HG03457 (cell line): ENCODE measurements around the gene ABLIM1.

Experiments used
- ATAC-seq: cut with Tn5 transposase; IDR thresholded peaks from one replicate; pipeline ENCODE4 v1.9.1; 2021; ENCODE audit warnings: moderate number of reproducible peaks; ENCODE audit not compliant: unreplicated experiment

ABLIM1 gene

GRCh38 chr10:114680543-114681117 is 22.6 kb upstream of the ABLIM1 start:
- no peak for ATAC-seq

DNA sequence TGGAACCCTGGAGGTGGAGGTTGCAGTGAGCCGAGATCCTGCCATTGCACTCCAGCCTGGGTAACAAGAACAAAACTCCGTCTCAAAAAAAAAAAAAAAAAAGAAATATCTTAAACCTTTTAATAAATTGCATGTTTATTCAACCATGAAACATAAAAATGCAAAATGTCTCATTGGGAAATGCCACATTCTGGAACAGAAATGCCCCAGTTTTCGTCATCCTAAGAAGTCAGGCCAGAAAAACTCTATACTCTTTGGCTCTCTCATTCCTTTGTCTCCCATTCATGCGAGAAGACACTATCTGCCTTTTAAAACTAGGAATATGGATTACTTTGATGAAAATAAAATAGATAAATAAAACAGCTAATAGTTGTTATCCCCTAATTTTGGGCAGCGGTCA is 21.5 kb upstream of the ABLIM1 start:
- no peak for ATAC-seq

DNA sequence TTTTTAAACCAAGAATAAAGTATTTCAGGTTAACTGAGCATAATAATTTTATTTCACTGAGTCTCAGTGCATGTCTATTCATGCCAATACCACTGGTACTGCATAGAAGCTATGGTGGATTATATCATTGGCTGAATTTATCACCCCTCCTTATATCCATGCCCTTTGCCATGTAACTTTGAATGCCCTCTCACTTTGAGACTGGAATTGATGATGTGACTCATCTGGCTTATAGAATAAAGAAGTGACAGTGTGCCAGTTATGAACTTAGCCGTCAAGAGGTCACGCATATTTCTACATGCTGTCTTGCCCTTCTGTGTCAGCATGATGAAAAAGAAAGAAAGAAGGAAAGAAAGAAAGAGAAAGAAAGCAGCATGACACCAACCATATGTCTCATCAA is 20.7 kb upstream of the ABLIM1 start:
- ATAC-seq = no peak

DNA sequence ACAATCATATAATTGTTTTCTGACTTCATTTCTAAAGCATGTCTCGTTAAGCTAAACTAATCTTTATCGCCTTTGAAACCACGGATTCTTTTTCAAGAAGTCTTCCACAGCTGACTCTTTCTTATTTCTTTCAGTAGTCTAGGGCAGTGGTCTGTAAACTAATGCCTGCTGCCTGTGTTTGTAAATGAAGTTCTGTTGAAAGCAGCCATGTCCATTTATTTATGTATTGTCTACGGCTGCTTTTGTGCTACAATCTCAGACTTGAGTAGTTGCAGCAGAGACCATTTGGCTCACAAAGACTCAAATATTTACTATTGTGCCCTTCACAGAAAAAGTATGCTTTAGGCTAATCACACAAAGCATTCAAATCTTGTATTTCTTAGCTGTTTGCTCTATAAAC is 20.3 kb upstream of the ABLIM1 start:
- ATAC-seq = no peak

- ATAC-seq = no peak
Observed at GRCh38 chr10:114674346-114674745, 16.3 kb upstream of the ABLIM1 start.

- ATAC-seq = no peak
Observed at GRCh38 chr10:114669648-114670047, 11.6 kb upstream of the ABLIM1 start.

GRCh38 chr10:114668375-114669080 is 10.5 kb upstream of the ABLIM1 start:
- ATAC-seq = no peak

DNA sequence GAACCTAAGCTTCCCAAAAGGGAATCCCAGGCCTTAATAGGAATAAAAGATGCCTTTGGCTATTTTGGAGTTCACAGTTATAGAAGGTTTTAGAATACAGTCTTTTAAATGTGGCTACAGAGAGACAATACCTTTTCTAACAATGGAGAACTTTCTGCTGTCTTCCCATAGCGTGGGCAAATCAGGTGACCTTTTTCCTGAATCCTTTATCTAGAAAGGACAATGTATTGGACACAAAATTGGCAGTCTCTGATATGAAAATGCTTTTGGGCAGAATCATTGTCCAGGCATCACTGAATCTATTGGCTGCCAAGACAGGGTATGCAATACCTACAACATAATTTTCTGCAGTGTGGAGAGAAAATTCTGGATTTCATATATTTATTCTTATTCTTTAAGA is 7.8 kb upstream of the ABLIM1 start:
- ATAC-seq = no peak

GRCh38 chr10:114665406-114665805 is 7.3 kb upstream of the ABLIM1 start:
- no peak for ATAC-seq

DNA sequence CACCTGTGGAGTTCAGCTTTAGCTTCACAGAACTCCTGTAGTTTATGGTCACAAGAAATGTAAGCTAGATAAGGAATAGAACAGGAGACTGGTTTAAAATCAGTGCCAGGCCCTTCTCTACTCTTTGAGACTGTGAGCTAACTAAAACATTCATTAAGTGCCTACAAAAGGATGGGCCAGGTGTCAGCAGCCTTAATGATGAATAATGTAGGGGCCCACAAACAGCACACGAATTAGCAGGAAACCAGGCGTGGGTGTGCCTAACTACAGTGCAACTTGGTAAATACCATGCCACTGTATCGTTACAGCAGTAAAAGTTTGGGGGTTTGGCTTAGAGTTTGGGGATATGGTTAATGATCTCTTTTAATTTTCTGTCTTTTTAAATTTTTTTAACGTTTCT is 6.1 kb upstream of the ABLIM1 start:
- no peak for ATAC-seq

DNA sequence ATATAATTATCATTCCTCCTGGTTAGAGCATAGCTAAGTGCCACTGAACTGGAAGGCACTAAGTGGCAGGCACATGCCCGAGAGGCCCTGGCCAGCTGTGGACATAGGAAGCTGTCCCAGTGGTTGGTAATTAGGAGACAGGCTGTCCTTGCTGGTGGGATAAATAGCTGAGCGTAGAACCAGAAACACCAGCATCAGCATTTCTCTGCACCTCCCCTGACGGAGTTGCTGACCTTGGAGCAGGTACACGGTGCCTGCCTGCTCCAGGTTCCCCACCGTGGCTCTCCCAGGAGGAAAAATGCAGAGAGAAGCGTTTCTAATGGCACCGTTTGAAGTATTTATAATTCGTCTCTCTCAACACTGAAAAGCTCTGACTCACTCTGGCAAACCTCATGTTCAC is 5.6 kb upstream of the ABLIM1 start:
- no peak for ATAC-seq

GRCh38 chr10:114662646-114663217 is 4.7 kb upstream of the ABLIM1 start:
- no peak for ATAC-seq

- no peak for ATAC-seq
Observed at GRCh38 chr10:114661212-114661880, 3.3 kb upstream of the ABLIM1 start.

DNA sequence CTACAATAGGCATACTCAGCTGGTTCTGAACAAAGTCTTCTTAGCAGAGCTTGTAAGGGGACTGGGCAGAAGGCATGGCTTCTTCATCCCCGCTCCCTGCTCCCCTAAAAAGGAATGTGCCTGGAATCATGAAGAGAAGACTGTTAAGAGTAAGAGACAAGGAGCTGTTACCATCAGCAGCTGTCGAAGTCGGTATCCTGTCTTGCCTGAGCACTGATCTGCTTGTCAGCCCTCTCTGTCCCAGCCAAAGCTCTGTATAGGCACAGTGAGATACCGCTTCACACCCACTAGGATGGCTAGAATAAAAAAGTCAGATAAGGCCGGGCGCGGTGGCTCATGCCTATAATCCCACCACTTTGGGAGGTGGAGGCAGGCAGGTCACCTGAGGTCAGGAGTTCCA is 2.4 kb downstream of the ABLIM1 start:
- ATAC-seq = no peak

GRCh38 chr10:114654822-114655575 is 3.1 kb downstream of the ABLIM1 start:
- ATAC-seq = no peak

DNA sequence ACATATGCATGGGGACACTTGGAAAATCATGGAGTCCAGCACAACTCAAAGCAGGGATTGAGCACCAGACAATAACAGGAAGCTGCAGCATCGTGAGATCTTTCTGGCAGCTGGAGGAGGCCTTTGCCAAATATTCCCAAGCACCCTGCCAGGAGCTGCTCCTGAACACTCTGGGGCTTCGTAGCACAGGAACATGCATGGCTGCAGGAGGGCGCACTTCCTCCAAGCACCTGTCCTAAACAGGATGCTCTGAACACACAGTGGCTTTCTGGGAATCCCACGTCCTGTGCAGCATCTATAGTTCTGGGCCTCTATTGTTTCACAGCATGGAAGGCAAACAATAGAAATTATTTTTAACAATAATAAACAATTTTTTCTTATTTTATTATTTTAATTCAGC is 4.1 kb downstream of the ABLIM1 start:
- ATAC-seq = no peak

GRCh38 chr10:114652402-114653368 is 5.4 kb downstream of the ABLIM1 start:
- no peak for ATAC-seq

GRCh38 chr10:114650831-114651230 is 7.2 kb downstream of the ABLIM1 start:
- no peak for ATAC-seq

GRCh38 chr10:114650266-114650665 is 7.8 kb downstream of the ABLIM1 start:
- ATAC-seq = no peak

- ATAC-seq = no peak
Observed at GRCh38 chr10:114649217-114649903, 8.7 kb downstream of the ABLIM1 start.
